MM.1S (cell line): ENCODE results near the gene CTRB2.
A peak's percentile ranks its signal among the peaks of the same experiment; 100 is the strongest.

ENCODE experiments used
- DNase-seq: peaks from one replicate; pipeline ENCODE4 v3.0.0-alpha.2; 2015
- H2AFZ ChIP-seq: fragments of 300-600 bp; sonication (generic); 2 replicates; pipeline ENCODE4 v1.6.0; 2016; ENCODE audit warnings: antibody characterized with exemption, low read length
- H3F3A ChIP-seq: fragments of 300-600 bp; sonication (generic); 2 replicates; pipeline ENCODE4 v1.6.1; 2016; ENCODE audit warnings: mild to moderate bottlenecking, antibody characterized with exemption, low read length, moderate library complexity, mixed read lengths; ENCODE audit not compliant: insufficient read depth
- H3K27ac ChIP-seq: fragments of 300-600 bp; sonication (generic); 2 replicates; pipeline ENCODE4 v1.5.1; 2016; ENCODE audit warnings: mild to moderate bottlenecking, low read length
- H3K27me3 ChIP-seq: fragments of 300-600 bp; sonication (generic); replicated peaks from 2 replicates; pipeline ENCODE4 v1.6.0; 2016; ENCODE audit warnings: low read length; ENCODE audit not compliant: insufficient read depth
- H3K36me3 ChIP-seq: fragments of 300-600 bp; sonication (generic); replicated peaks from 2 replicates; pipeline ENCODE4 v1.6.1; 2016; ENCODE audit warnings: mild to moderate bottlenecking, low read length, mixed read lengths; ENCODE audit not compliant: insufficient read depth
- H3K4me1 ChIP-seq: fragments of 300-600 bp; sonication (generic); 2 replicates; pipeline ENCODE4 v1.6.1; 2016; ENCODE audit warnings: low read length, mixed read lengths
- H3K4me2 ChIP-seq: fragments of 300-600 bp; sonication (generic); 2 replicates; pipeline ENCODE4 v1.6.0; 2016; ENCODE audit warnings: low read depth, low read length
- H3K4me3 ChIP-seq: fragments of 300-600 bp; sonication (generic); 2 replicates; pipeline ENCODE4 v1.5.1; 2016; ENCODE audit warnings: low read length, mixed read lengths
- H3K79me2 ChIP-seq: fragments of 300-600 bp; sonication (generic); 2 replicates; pipeline ENCODE4 v1.6.1; 2016; ENCODE audit warnings: mixed run types, low read length, mixed read lengths
- H3K9ac ChIP-seq: fragments of 300-600 bp; sonication (generic); 2 replicates; pipeline ENCODE4 v1.6.1; 2016; ENCODE audit warnings: low read length, mixed read lengths
- H3K9me2 ChIP-seq: fragments of 300-600 bp; sonication (generic); replicated peaks from 2 replicates; pipeline ENCODE4 v1.6.1; 2016; ENCODE audit warnings: mild to moderate bottlenecking, low read length, mixed read lengths; ENCODE audit not compliant: insufficient read depth
- H3K9me3 ChIP-seq: fragments of 300-600 bp; sonication (generic); replicated peaks from 2 replicates; pipeline ENCODE4 v1.6.1; 2016; ENCODE audit warnings: mild to moderate bottlenecking, low read length, mixed read lengths; ENCODE audit not compliant: insufficient read depth
- H4K20me1 ChIP-seq: fragments of 300-600 bp; sonication (generic); 2 replicates; pipeline ENCODE4 v1.6.1; 2016; ENCODE audit warnings: mild to moderate bottlenecking, low read length, moderate library complexity, mixed read lengths; ENCODE audit not compliant: insufficient read depth
- CTCF ChIP-seq: fragments of 300-600 bp; sonication (generic); IDR thresholded peaks from 2 replicates; pipeline ENCODE4 v1.5.1; 2016; ENCODE audit warnings: antibody characterized with exemption, low read length, mixed read lengths
- EZH2 ChIP-seq: fragments of 300-600 bp; sonication (generic); optimal IDR thresholded peaks from 2 replicates; pipeline ENCODE3; 2017; ENCODE audit warnings: low read depth, mild to moderate bottlenecking, antibody characterized with exemption, low read length, mixed read lengths
- EZH2phosphoT487 ChIP-seq: fragments of 300-600 bp; sonication (generic); IDR thresholded peaks from 2 replicates; pipeline ENCODE4 v1.6.1; 2018; ENCODE audit warnings: antibody characterized with exemption, low read length

The CTRB2 gene

GRCh38 chr16:75222271-75222783 is 15.4 kb upstream of the CTRB2 start:
- no peaks in the 10 kb centered on the region for H3K9me2 ChIP-seq
- H3K79me2 ChIP-seq = no peaks in the 10 kb centered on the region
- no peaks in the 10 kb centered on the region for H3K9me3 ChIP-seq
- no peak overlapping the region for H2AFZ ChIP-seq
- no peaks in the 10 kb centered on the region for H4K20me1 ChIP-seq
- no peaks in the 10 kb centered on the region for H3K4me1 ChIP-seq
- no peaks in the 10 kb centered on the region; the same call in 1 of the 2 replicates for H3K27me3 ChIP-seq
- no peak overlapping the region for H3K4me3 ChIP-seq
- no peak overlapping the region for H3K4me2 ChIP-seq
- TF ChIP-seq CTCF (no peak), EZH2 (no peak), EZH2phosphoT487 (no peak)
- H3K36me3 ChIP-seq = no peaks in the 10 kb centered on the region
- H3K9ac ChIP-seq = no peak overlapping the region
- H3F3A ChIP-seq = no peaks in the 10 kb centered on the region
- H3K27ac ChIP-seq = no peak overlapping the region
- no peak for DNase-seq

GRCh38 chr16:75219838-75220237 is 12.9 kb upstream of the CTRB2 start:
- Histone ChIP-seq H3F3A (no peaks in the 10 kb centered on the region), H3K79me2 (no peaks in the 10 kb centered on the region), H3K4me3 (no peak overlapping the region), H3K27me3 (no peaks in the 10 kb centered on the region; the same call in 1 of the 2 replicates), H3K27ac (no peak overlapping the region), H2AFZ (no peak overlapping the region), H3K4me1 (no peaks in the 10 kb centered on the region), H3K4me2 (no peak overlapping the region), H3K9me2 (no peaks in the 10 kb centered on the region), H3K36me3 (no peaks in the 10 kb centered on the region), H3K9ac (no peak overlapping the region), H3K9me3 (no peaks in the 10 kb centered on the region), H4K20me1 (no peaks in the 10 kb centered on the region)
- DNase-seq = peak; percentile 9
- no peak for TF ChIP-seq EZH2
- no peak for TF ChIP-seq EZH2phosphoT487
- TF ChIP-seq CTCF = no peak

- H3K9ac ChIP-seq = no peak overlapping the region
- H2AFZ ChIP-seq = no peak overlapping the region
These were observed 12.1 kb upstream of the CTRB2 start for GRCh38 chr16:75219088-75219487.

More at GRCh38 chr16:75219088-75219487, 12.1 kb upstream of the CTRB2 start:
- H4K20me1 ChIP-seq = no peaks in the 10 kb centered on the region
- no peaks in the 10 kb centered on the region for H3K79me2 ChIP-seq
- H3K36me3 ChIP-seq = no peaks in the 10 kb centered on the region
- H3K9me3 ChIP-seq = no peaks in the 10 kb centered on the region
- H3K4me1 ChIP-seq = no peaks in the 10 kb centered on the region
- H3K4me3 ChIP-seq = no peak overlapping the region
- no peak for DNase-seq
- H3K9me2 ChIP-seq = no peaks in the 10 kb centered on the region
- H3K27ac ChIP-seq = no peak overlapping the region
- H3K4me2 ChIP-seq = no peak overlapping the region
- TF ChIP-seq EZH2phosphoT487 (no peak), CTCF (no peak), EZH2 (no peak)
- H3K27me3 ChIP-seq = no peaks in the 10 kb centered on the region
- no peaks in the 10 kb centered on the region for H3F3A ChIP-seq
